ENCODE data around the gene TRAF3.

TRAF3 gene

DNA sequence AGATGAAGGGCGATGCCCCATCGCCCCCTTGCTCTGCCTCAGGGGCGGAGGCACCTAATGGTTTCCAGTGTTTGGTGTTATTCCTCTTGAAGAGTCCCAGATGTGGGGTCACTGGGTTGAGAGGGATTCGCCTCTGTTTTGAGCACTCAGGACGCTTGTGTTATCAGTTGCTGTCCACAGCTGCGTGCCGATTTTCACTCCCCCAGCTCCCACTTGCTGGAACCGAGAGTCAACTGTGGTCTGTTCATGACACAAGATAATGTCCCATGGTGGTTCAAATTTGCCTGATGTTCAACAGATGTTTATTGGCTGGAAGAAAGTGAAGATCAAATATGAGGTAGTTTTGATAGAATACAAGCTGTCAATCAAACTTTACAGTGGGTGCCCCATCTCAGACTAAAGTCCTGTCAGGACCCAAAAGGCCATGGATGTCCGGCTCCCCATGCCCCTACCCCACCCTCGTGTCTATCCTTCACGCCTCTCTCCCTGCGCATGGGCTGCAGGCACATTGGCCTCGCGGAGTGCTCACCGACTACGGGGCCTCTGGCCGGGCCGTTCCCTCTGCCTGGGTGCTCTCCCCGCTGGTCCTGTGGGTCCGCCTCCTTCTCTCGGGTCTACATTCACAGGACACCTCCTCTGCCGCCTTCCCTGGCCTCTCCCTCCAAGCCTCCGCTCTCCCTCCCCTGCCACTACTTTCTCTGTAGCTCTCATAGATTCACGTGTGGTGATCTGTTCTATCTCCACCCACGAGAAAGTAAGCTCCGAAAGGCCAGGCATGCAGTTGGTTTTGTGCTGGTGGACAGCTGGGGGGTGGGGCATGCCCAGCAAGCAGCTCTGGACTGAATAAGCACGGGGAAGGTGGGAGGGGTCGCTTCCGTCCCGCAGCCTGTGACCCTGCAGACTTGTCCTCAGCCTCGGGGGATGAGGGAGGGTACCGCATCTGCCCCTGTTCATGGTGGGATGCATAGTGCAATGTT lies 6.8 kb upstream of the TRAF3 start:
- no peak for TF ChIP-seq EZH2phosphoT487 (conservative IDR thresholded peaks at IDR 0.05; ENCODE audit: low read length)
- TF ChIP-seq, protein P1, sequence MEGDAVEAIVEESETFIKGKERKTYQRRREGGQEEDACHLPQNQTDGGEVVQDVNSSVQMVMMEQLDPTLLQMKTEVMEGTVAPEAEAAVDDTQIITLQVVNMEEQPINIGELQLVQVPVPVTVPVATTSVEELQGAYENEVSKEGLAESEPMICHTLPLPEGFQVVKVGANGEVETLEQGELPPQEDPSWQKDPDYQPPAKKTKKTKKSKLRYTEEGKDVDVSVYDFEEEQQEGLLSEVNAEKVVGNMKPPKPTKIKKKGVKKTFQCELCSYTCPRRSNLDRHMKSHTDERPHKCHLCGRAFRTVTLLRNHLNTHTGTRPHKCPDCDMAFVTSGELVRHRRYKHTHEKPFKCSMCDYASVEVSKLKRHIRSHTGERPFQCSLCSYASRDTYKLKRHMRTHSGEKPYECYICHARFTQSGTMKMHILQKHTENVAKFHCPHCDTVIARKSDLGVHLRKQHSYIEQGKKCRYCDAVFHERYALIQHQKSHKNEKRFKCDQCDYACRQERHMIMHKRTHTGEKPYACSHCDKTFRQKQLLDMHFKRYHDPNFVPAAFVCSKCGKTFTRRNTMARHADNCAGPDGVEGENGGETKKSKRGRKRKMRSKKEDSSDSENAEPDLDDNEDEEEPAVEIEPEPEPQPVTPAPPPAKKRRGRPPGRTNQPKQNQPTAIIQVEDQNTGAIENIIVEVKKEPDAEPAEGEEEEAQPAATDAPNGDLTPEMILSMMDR (IDR thresholded peaks at IDR 0.05; ENCODE audit: insufficient read depth, low read length, poor library complexity, severe bottlenecking): no peak
- H3K9me2 ChIP-seq (replicated peaks; ENCODE audit: insufficient read depth, low read length): no peaks in the 10 kb centered on the region
- no peaks in the 10 kb centered on the region for H3K79me2 ChIP-seq (ENCODE audit: insufficient read depth, low read length)
- H3F3A ChIP-seq (ENCODE audit: insufficient read depth): no peaks in the 10 kb centered on the region
- no peak overlapping the region for H3K4me2 ChIP-seq (ENCODE audit: low read depth, low read length, poor library complexity, severe bottlenecking)
- no peaks in the 10 kb centered on the region for H3K36me3 ChIP-seq (ENCODE audit: low read length)
- no peak overlapping the region for H2AFZ ChIP-seq (ENCODE audit: low read depth, low read length, severe bottlenecking)
- no peaks in the 10 kb centered on the region for H4K20me1 ChIP-seq (ENCODE audit: low read depth, low read length)
- H3K9me3 ChIP-seq (ENCODE audit: insufficient read depth, low read length): no peaks in the 10 kb centered on the region
- no peaks in the 10 kb centered on the region for H3K27me3 ChIP-seq (ENCODE audit: low read length)
- H3K4me3 ChIP-seq (ENCODE audit: insufficient read depth, low read length, poor library complexity, severe bottlenecking): no peak overlapping the region
- no peak overlapping the region for H3K27ac ChIP-seq (ENCODE audit: low read depth, low read length)
- H3K9ac ChIP-seq (ENCODE audit: low read length): no peak overlapping the region

DNA sequence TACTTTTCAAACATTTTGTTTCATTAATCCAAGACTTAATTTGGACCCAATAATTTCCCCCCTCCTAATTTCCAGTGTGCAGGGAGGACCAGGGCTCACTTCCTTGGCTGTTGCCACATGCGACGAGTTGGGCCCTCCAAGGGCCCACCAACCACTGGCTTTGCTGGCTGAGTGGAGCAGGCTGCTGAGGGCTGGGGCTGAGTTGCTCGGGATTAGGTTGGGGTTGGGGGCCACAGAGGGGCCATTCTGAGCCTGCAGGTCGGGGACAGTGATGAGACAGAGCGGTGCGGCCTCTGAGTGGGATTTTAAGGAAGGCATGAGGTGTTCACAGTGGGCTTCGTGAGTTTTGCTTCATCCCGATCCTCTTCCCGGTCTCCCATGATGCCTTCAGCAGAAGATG lies 6.1 kb upstream of the TRAF3 start:
- H3K9me3 ChIP-seq (ENCODE audit: insufficient read depth, low read length): no peaks in the 10 kb centered on the region
- H3K79me2 ChIP-seq (ENCODE audit: insufficient read depth, low read length): no peaks in the 10 kb centered on the region
- TF ChIP-seq, protein P1 (IDR thresholded peaks at IDR 0.05; ENCODE audit: insufficient read depth, low read length, poor library complexity, severe bottlenecking): no peak
- TF ChIP-seq EZH2phosphoT487 (conservative IDR thresholded peaks at IDR 0.05; ENCODE audit: low read length): no peak
- no peak overlapping the region for H3K27ac ChIP-seq (ENCODE audit: low read depth, low read length)
- no peaks in the 10 kb centered on the region for H3K9me2 ChIP-seq (replicated peaks; ENCODE audit: insufficient read depth, low read length)
- H3K27me3 ChIP-seq (ENCODE audit: low read length): no peaks in the 10 kb centered on the region
- H4K20me1 ChIP-seq (ENCODE audit: low read depth, low read length): no peaks in the 10 kb centered on the region
- H3K4me2 ChIP-seq (ENCODE audit: low read depth, low read length, poor library complexity, severe bottlenecking): no peak overlapping the region
- H3F3A ChIP-seq (ENCODE audit: insufficient read depth): no peaks in the 10 kb centered on the region
- H3K4me3 ChIP-seq (ENCODE audit: insufficient read depth, low read length, poor library complexity, severe bottlenecking): no peak overlapping the region
- H3K36me3 ChIP-seq (ENCODE audit: low read length): no peaks in the 10 kb centered on the region
- H3K9ac ChIP-seq (ENCODE audit: low read length): no peak overlapping the region
- H2AFZ ChIP-seq (ENCODE audit: low read depth, low read length, severe bottlenecking): no peak overlapping the region

DNA sequence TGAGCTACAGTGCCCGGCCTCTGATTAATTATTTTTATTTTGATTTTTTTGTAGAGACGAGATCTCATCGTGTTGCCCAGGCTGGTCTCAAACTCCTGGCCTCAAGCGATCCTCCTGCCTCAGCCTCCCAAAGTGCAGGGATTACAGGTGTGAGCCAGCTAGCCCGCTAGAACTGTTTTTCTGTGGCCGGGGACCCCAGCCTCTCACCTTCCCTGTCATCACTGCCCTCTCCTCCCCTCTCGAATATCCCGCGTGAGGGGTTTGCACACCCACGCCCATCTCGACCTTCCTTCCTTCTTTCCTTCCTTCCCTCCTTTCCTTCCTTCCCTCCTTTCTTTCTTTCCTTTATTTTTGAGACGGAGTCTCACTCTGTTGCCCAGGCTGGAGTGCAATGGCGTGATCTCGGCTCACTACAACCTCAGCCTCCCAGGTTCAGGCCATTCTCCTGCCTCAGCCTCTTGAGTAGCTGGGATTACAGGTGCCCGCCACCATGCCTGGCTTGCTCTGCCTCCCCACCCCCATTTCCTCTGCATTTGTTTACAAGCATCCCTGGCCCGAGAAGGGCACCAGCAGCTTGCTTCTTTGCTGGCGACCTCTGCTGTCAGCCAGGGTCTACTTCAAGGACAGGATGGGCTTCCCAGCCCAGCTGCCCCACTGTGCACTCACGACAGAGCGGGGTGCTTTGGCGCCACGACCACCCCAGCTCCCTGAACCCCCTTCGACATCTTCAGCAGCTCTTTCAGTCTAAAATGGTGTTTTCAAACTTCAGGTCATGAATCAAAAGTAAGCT lies 4.3 kb upstream of the TRAF3 start:
- H3K9me2 ChIP-seq (replicated peaks; ENCODE audit: insufficient read depth, low read length): no peaks in the 10 kb centered on the region
- no peak overlapping the region for H3K27ac ChIP-seq (ENCODE audit: low read depth, low read length)
- H3K9me3 ChIP-seq (ENCODE audit: insufficient read depth, low read length): no peaks in the 10 kb centered on the region
- no peaks in the 10 kb centered on the region for H4K20me1 ChIP-seq (ENCODE audit: low read depth, low read length)
- H3K9ac ChIP-seq (ENCODE audit: low read length): no peak overlapping the region
- H2AFZ ChIP-seq (ENCODE audit: low read depth, low read length, severe bottlenecking): no peak overlapping the region
- TF ChIP-seq, protein P1 (IDR thresholded peaks at IDR 0.05; ENCODE audit: insufficient read depth, low read length, poor library complexity, severe bottlenecking): peak; percentile 27
- TF ChIP-seq EZH2phosphoT487 (conservative IDR thresholded peaks at IDR 0.05; ENCODE audit: low read length): no peak
- no peaks in the 10 kb centered on the region for H3K36me3 ChIP-seq (ENCODE audit: low read length)
- H3K4me2 ChIP-seq (ENCODE audit: low read depth, low read length, poor library complexity, severe bottlenecking): no peak overlapping the region
- H3K79me2 ChIP-seq (ENCODE audit: insufficient read depth, low read length): no peaks in the 10 kb centered on the region
- no peaks in the 10 kb centered on the region for H3K27me3 ChIP-seq (ENCODE audit: low read length)
- no peak overlapping the region for H3K4me3 ChIP-seq (ENCODE audit: insufficient read depth, low read length, poor library complexity, severe bottlenecking)
- no peaks in the 10 kb centered on the region for H3F3A ChIP-seq (ENCODE audit: insufficient read depth)
